Measurements from ENCODE around the gene PRR20C. TPM values are rescaled to one million over a fixed set of nuclear protein-coding genes. Genes with fewer than 3 reads are reported as not detected.

Gene PRR20C
- total and polyA plus RNA-seq, 2 of the 4 experiments (the other 2 are of a cell fraction) = not detected

DNA sequence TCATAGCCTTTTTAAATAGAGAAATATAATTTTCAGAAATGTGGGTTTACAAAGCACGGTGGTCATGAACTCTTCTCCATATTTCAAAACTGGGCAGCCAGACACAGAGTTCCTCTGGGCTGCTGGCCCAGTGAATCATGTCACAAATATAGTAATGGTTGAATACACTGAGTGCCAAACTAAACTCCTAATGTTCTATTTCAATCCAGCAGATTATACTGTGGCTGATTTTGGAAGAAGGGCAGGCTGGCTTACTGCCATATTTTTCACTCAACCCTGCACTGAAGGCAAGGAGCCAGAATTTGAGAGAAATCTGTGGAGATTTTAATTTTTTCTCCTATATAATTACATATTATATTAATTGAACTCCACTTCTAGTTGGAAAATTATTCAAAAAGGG, 30.2 kb upstream of the PRR20C start:
- Histone ChIP-seq H4K20me1 (ENCODE audit: insufficient read depth, low read length) (no peaks in the 10 kb centered on the region), H2AK9ac (replicated peaks; ENCODE audit: low read depth, low read length, poor library complexity) (no peak overlapping the region), H3K9me3 (ENCODE audit: control insufficient read depth, insufficient read depth, low read length) (peaks cover 8% of the 10 kb centered on the region), H2BK20ac (ENCODE audit: low read depth, low read length) (no peak overlapping the region), H4K91ac (ENCODE audit: insufficient read depth, low read depth, low read length) (no peak overlapping the region), H4K8ac (ENCODE audit: low read depth in 2 of 2, low read length in 2 of 2) (no peak overlapping the region), H3K56ac (ENCODE audit: extremely low read depth, insufficient read depth, low read length) (no peak overlapping the region), H3K4ac (ENCODE audit: low read depth, low read length) (no peak overlapping the region), H3K23ac (ENCODE audit: low read depth, low read length) (no peak overlapping the region), H3K18ac (ENCODE audit: low read depth, low read length) (no peak overlapping the region), H3K4me2 (ENCODE audit: low read depth, low read length) (no peak overlapping the region), H2BK120ac (ENCODE audit: low read depth, low read length) (no peak overlapping the region), H3K9me1 (ENCODE audit: insufficient read depth, low read length) (no peaks in the 10 kb centered on the region), H3K27ac (ENCODE audit: insufficient read depth, low read length) (no peak overlapping the region), H3K79me1 (ENCODE audit: low read depth in 1 of 2, low read length in 2 of 2) (no peaks in the 10 kb centered on the region), H3K36me3 (ENCODE audit: control insufficient read depth, insufficient read depth, low read length) (no peaks in the 10 kb centered on the region), H2BK15ac (ENCODE audit: low read depth, low read length) (no peak overlapping the region), H4K5ac (ENCODE audit: low read depth, low read length) (no peak overlapping the region), H3K4me3 (ENCODE audit: insufficient read depth, low read depth, low read length) (no peak overlapping the region), H2AFZ (replicated peaks; ENCODE audit: low read length, poor library complexity) (no peak overlapping the region), H3K4me1 (ENCODE audit: control insufficient read depth, insufficient read depth, low read length) (no peaks in the 10 kb centered on the region), H2AK5ac (ENCODE audit: low read depth, low read length) (no peak overlapping the region), H3K14ac (replicated peaks; ENCODE audit: low read depth, low read length) (no peak overlapping the region), H3K9ac (ENCODE audit: low read depth, low read length) (no peak overlapping the region), H3K27me3 (ENCODE audit: control insufficient read depth, insufficient read depth, low read length) (no peaks in the 10 kb centered on the region), H2BK5ac (ENCODE audit: low read depth, low read length, poor library complexity, severe bottlenecking) (no peak overlapping the region)
- TF ChIP-seq FOS (IDR thresholded peaks at IDR 0.05; ENCODE audit: low read depth, low read length) (no peak), BHLHE40 (IDR thresholded peaks at IDR 0.05; ENCODE audit: low read depth, low read length) (no peak)
- dilution Hi-C loops (cut with HindIII; ENCODE audit: low sequenced_read_pairs, unreplicated experiment) (no loop called here), intact Hi-C loops (cut with micrococcal nuclease) (no loop called here), in situ Hi-C loops (cut with MboI; ENCODE audit: low sequenced_read_pairs) (no loop called here)
- POLR2A ChIA-PET (ENCODE audit: unreplicated experiment) = no interaction called here
- BruUV-seq (replicated peaks) = no TSS peak
- DNase-seq = no peak
- no CpG with 5 or more reads among the region's 1 CpG for WGBS, 2 experiments (ENCODE audit: extremely low coverage in 2 of 2, insufficient read length in 1 of 2)
- CTCF ChIA-PET = no interaction called here
- ATAC-seq (ENCODE audit: low read depth) = no peak
